Endothelial cell of umbilical vein (primary cell): ENCODE results near the gene BTBD2. TPM values are rescaled to one million over a fixed set of nuclear protein-coding genes. Genes with fewer than 3 reads are reported as not detected.

ENCODE experiments used
- BruUV-seq: library from RNA; stranded (reverse); fragments of 400-500 nt; replicated peaks from 2 replicates; lab custom pipeline; 2021; lab: Mats Ljungman, UMichigan
- CTCF ChIA-PET: fragments of 300-600, 350-600 bp; sonication (Branson Sonifier 250); formaldehyde crosslinking; loops from one replicate; lab custom pipeline; 2021; ENCODE audit warnings: antibody characterized with exemption, inconsistent platforms; lab: Charles Lee
- POLR2A ChIA-PET: fragments of 300-600, 350-600 bp; sonication (Branson Sonifier 250); formaldehyde crosslinking; loops from one replicate; lab custom pipeline; 2021; ENCODE audit warnings: antibody characterized with exemption, inconsistent platforms; lab: Charles Lee
- DNase-seq: peaks from one replicate; pipeline ENCODE4 v3.0.0-alpha.2; 2011; ENCODE audit warnings: low read depth, low spot score
- FAIRE-seq: peaks from 2 replicates; lab custom pipeline; 2011; peaks lifted over from hg19 to GRCh38; lab: Jason Lieb, UNC
- H2AFZ ChIP-seq: 2 replicates; pipeline ENCODE4 v1.6.0; 2012; ENCODE audit warnings: low read depth, low read length, control low read depth, inconsistent platforms
- H3K27ac ChIP-seq: 2 replicates; pipeline ENCODE4 v1.5.1; 2011; ENCODE audit warnings: low read depth, mild to moderate bottlenecking, control low read depth, low read length, moderate library complexity; ENCODE audit not compliant: insufficient read depth
- H3K27me3 ChIP-seq, 2 experiments: 2 replicates each; pipeline versions ENCODE4 v1.6.0 to v1.6.1; 2011; ENCODE audit warnings: low read length in 2 of 2, mixed read lengths in 1 of 2; ENCODE audit not compliant: control insufficient read depth in 2 of 2, insufficient read depth in 2 of 2
- H3K36me3 ChIP-seq, 2 experiments: 2 replicates in 1 of 2; 3 replicates in 1 of 2; pipeline ENCODE4 v1.5.1; 2011; ENCODE audit warnings: low read length in 2 of 2, mild to moderate bottlenecking in 1 of 2, moderate library complexity in 1 of 2; ENCODE audit not compliant: control insufficient read depth in 2 of 2, insufficient read depth in 2 of 2; ENCODE audit errors: extremely low read depth in 1 of 2
- H3K4me1 ChIP-seq: 3 replicates; pipeline ENCODE4 v1.5.1; 2011; ENCODE audit warnings: mild to moderate bottlenecking, low read length; ENCODE audit not compliant: control insufficient read depth, insufficient read depth; ENCODE audit errors: extremely low read depth
- H3K4me2 ChIP-seq: 2 replicates; pipeline ENCODE4 v1.6.1; 2011; ENCODE audit warnings: low read length, control low read depth, mixed read lengths; ENCODE audit not compliant: insufficient read depth
- H3K4me3 ChIP-seq, 3 experiments: fragments of 200-600 bp in 1 of 3; sonication (generic), shearing (Covaris generic) in 1 of 3; replicated peaks in 1 of 3; 2 replicates each; pipeline ENCODE4 v1.5.1; 2011 to 2016; ENCODE audit warnings: control low read depth in 3 of 3, low read length in 3 of 3, mild to moderate bottlenecking in 2 of 3, inconsistent platforms in 1 of 3, low read depth in 1 of 3, moderate library complexity in 1 of 3; ENCODE audit not compliant: insufficient read depth in 1 of 3
- H3K79me2 ChIP-seq: 2 replicates; pipeline ENCODE4 v1.6.0; 2012; ENCODE audit warnings: low read length, inconsistent platforms; ENCODE audit not compliant: control insufficient read depth, insufficient read depth
- H3K9ac ChIP-seq: replicated peaks from 2 replicates; pipeline ENCODE3; 2011; ENCODE audit warnings: low read length, control low read depth; ENCODE audit not compliant: insufficient read depth; ENCODE audit errors: extremely low read depth
- H3K9me1 ChIP-seq: replicated peaks from 3 replicates; pipeline ENCODE4 v1.6.0; 2011; ENCODE audit warnings: mild to moderate bottlenecking, low read length; ENCODE audit not compliant: control insufficient read depth, insufficient read depth; ENCODE audit errors: extremely low read depth
- H3K9me3 ChIP-seq: replicated peaks from 2 replicates; pipeline ENCODE4 v1.5.1; 2012; ENCODE audit warnings: low read length, inconsistent platforms; ENCODE audit not compliant: control insufficient read depth, insufficient read depth
- H4K20me1 ChIP-seq: replicated peaks from 2 replicates; pipeline ENCODE3; 2011; ENCODE audit warnings: mild to moderate bottlenecking, low read length; ENCODE audit not compliant: control insufficient read depth, insufficient read depth; ENCODE audit errors: extremely low read depth
- GATA2 ChIP-seq: IDR thresholded peaks from 2 replicates; pipeline ENCODE4 v1.7.0; 2011; ENCODE audit warnings: low read depth, mild to moderate bottlenecking, moderate library complexity, mixed read lengths, low read length; ENCODE audit not compliant: insufficient read length, insufficient read depth
- POLR2A ChIP-seq: IDR thresholded peaks from 2 replicates; pipeline ENCODE4 v1.6.1; 2012; ENCODE audit warnings: low read depth, mild to moderate bottlenecking, control low read depth, low read length
- POLR2AphosphoS5 ChIP-seq: IDR thresholded peaks from 2 replicates; pipeline ENCODE4 v1.6.1; 2012; ENCODE audit warnings: low read depth, mild to moderate bottlenecking, control low read depth, low read length, moderate library complexity; ENCODE audit not compliant: insufficient read depth
- dilution Hi-C: fragments of 300-500 bp; cut with MboI; formaldehyde crosslinking; loops from one replicate; pipeline ENCODE4 v1.15.0; 2019; ENCODE audit warnings: low sequenced_read_pairs; ENCODE audit not compliant: extremely low pct_ligation_motif_present
- intact Hi-C: fragments of 100-400 bp; cut with micrococcal nuclease; formaldehyde crosslinking; loops from one replicate; pipeline ENCODE4 v1.10.0; 2022
- polyA plus RNA-seq, 4 experiments: library from polyadenylated mRNA; depleted of rRNA in 3 of 4; stranded (reverse) in 3 of 4; unstranded in 1 of 4; fragments of >200 nt; gene quantifications; 2 replicates each; pipeline versions ENCODE4 v1.2.1 to v1.2.3, GENCODE V29; 2011 to 2012; ENCODE audit warnings: missing spikeins in 1 of 4
- total RNA-seq: library from RNA; stranded (reverse); gene quantifications from 2 replicates; pipeline ENCODE4 v1.2.3, GENCODE V29; 2021
- TF ChIP-seq, protein P1 (sequence below), 2 donors: IDR thresholded peaks; 1 replicate in 1 of 2; 2 replicates in 1 of 2; pipeline ENCODE4 v1.5.1; 2011; ENCODE audit warnings: low read length in 2 of 2, mild to moderate bottlenecking in 2 of 2, moderate library complexity in 2 of 2, control low read depth in 1 of 2, inconsistent platforms in 1 of 2, low read depth in 1 of 2; ENCODE audit not compliant: insufficient read depth in 1 of 2; ENCODE audit errors: extremely low read depth in 1 of 2

BTBD2 gene
- total and polyA plus RNA-seq, 2 donors (not counting 3 experiments of a cell fraction or from before 2014, with no cell fraction given) = 59.2 to 78.2 TPM

DNA sequence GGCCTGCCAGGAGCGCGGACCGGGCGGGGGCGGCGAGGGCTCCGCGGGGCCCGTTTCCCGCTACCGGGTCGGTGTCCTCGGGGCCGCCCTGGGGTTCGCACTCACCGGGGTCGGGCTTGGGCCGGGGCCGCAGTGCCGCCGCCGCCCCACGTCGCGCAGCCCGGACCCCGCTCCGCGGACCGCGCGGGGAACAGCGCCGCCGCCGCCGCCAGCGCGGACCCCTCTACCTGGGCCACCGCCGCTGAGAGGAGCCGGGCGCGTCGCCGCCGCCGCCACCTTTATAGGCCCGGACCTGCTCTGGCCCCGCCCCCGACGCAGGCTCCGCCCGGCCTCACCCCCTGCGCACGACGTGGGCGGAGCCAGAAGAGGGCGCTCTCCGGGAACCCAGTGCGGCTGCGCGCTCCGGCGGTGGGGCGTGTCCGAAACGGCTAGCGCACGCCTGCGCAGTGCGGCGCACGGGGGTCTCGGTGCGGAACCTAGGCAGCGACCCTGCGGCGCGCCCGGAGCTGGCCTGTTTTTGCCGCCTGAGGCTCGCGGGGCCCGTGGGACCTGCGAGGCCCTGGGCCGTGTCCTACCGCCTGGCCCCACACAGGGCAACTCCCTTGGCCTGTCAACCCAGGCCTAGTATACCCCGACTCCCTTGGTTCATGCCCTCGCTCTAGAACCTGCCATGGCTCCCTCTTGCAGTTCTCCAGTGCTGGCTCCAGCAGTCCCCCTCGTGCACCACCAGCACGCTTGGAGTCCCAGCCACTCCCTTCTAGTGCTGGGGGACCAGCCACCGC, 35.7 kb upstream of the BTBD2 start, which contains the start of gene MKNK2:
MKNK2 (minus strand) TSS at position 254 of the 782 bp plus-strand sequence. CDS start 393 bp downstream, outside the sequence.
- Histone ChIP-seq H3K9me1 (no peaks in the 10 kb centered on the region), H3K4me1 (peaks cover 29% of the 10 kb centered on the region), H3K9me3 (no peaks in the 10 kb centered on the region), H2AFZ (peak within 1 kb of the TSS; percentile 1), H3K27ac (no peak within 1 kb of the TSS), H3K9ac (peak within 1 kb of the TSS; percentile 67), H3K4me3 (peak within 1 kb of the TSS; percentile 81 to 95 (median 81)), H3K27me3 (no peaks in the 10 kb centered on the region), H3K79me2 (peaks cover 44% of the 10 kb centered on the region), H3K4me2 (peak within 1 kb of the TSS; percentile 82), H4K20me1 (no peaks in the 10 kb centered on the region), H3K36me3 (peaks cover 0 to under 1% of the 10 kb centered on the region in 2 experiments)
- TF ChIP-seq POLR2AphosphoS5 (peak; percentile 100), GATA2 (no peak), POLR2A (peak; percentile 100)
- TF ChIP-seq, protein P1, sequence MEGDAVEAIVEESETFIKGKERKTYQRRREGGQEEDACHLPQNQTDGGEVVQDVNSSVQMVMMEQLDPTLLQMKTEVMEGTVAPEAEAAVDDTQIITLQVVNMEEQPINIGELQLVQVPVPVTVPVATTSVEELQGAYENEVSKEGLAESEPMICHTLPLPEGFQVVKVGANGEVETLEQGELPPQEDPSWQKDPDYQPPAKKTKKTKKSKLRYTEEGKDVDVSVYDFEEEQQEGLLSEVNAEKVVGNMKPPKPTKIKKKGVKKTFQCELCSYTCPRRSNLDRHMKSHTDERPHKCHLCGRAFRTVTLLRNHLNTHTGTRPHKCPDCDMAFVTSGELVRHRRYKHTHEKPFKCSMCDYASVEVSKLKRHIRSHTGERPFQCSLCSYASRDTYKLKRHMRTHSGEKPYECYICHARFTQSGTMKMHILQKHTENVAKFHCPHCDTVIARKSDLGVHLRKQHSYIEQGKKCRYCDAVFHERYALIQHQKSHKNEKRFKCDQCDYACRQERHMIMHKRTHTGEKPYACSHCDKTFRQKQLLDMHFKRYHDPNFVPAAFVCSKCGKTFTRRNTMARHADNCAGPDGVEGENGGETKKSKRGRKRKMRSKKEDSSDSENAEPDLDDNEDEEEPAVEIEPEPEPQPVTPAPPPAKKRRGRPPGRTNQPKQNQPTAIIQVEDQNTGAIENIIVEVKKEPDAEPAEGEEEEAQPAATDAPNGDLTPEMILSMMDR (IDR thresholded peaks at IDR 0.05; ENCODE audit: extremely low read depth in 1 of 2, insufficient read depth in 1 of 2, low read depth in 1 of 2, low read length in 2 of 2) = peak; percentile 59 to 61
- intact Hi-C loops = loop anchor here (1.0 kb wide), 3 partner anchors 9 to 45 kb away; partner anchors contain the start of genes IZUMO4 and MOB3A
- ChIA-PET POLR2A (interaction anchor here (0.6 to 1.4 kb wide), 3 partner anchors 9 to 188 kb away, joined by 3 to 7 read pairs (median 5); no protein-coding TSS in a partner anchor), CTCF (interaction anchor here (1.1 to 3.2 kb wide), 3 partner anchors 14 to 19 kb away, joined by 3 to 17 read pairs (median 3); no protein-coding TSS in a partner anchor)
- dilution Hi-C loops = no loop called here
- FAIRE-seq = peak; percentile 98
- BruUV-seq = no TSS peak
- peak; percentile 80 for DNase-seq
